Stimulated activated CD8-positive, alpha-beta memory T cell treated with anti-CD3 and anti-CD28 coated beads, Interleukin-7, amount 100 ng/mL, for 48 hours (primary cell): ENCODE measurements around the gene FERMT2.

Experiments
- DNase-seq, 2 donors: peaks; one replicate each; pipeline ENCODE4 v3.0.0-alpha.2; 2020; ENCODE audit warnings: low read depth in 1 of 2; ENCODE audit errors: extremely low read depth in 1 of 2

The FERMT2 gene

GRCh38 chr14:52829527-52830185, 121.2 kb downstream of the FERMT2 start:
- DNase-seq, result no peak

- DNase-seq, result no peak
Observed at GRCh38 chr14:52827426-52827825, 123.4 kb downstream of the FERMT2 start.

- no peak for DNase-seq
Observed at GRCh38 chr14:52825085-52825484, 125.8 kb downstream of the FERMT2 start.

- no peak for DNase-seq
Observed at GRCh38 chr14:52824462-52824861, 126.4 kb downstream of the FERMT2 start.

- DNase-seq, result no peak
Observed at GRCh38 chr14:52821805-52822250, 129.0 kb downstream of the FERMT2 start.

GRCh38 chr14:52808101-52808500, 142.7 kb downstream of the FERMT2 start:
- DNase-seq, result no peak
